Measurements from ENCODE around the gene NOP9.

The NOP9 gene

GRCh38 chr14:24310646-24311604, 11.3 kb downstream of the NOP9 start, which contains the start of gene LTB4R:
TSS of gene LTB4R (plus strand) at chr14:24311502. CDS start at chr14:24315652, 4,150 bp downstream.
- peak within 1 kb of the TSS; percentile 82 for H3K27ac ChIP-seq
- TF ChIP-seq ZFX (IDR thresholded peaks at IDR 0.05; ENCODE audit: borderline replicate concordance): no peak
- TF ChIP-seq, protein P1, sequence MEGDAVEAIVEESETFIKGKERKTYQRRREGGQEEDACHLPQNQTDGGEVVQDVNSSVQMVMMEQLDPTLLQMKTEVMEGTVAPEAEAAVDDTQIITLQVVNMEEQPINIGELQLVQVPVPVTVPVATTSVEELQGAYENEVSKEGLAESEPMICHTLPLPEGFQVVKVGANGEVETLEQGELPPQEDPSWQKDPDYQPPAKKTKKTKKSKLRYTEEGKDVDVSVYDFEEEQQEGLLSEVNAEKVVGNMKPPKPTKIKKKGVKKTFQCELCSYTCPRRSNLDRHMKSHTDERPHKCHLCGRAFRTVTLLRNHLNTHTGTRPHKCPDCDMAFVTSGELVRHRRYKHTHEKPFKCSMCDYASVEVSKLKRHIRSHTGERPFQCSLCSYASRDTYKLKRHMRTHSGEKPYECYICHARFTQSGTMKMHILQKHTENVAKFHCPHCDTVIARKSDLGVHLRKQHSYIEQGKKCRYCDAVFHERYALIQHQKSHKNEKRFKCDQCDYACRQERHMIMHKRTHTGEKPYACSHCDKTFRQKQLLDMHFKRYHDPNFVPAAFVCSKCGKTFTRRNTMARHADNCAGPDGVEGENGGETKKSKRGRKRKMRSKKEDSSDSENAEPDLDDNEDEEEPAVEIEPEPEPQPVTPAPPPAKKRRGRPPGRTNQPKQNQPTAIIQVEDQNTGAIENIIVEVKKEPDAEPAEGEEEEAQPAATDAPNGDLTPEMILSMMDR (IDR thresholded peaks at IDR 0.05): peak; percentile 81

GRCh38 chr14:24311837-24312615, 12.4 kb downstream of the NOP9 start:
- TF ChIP-seq, protein P1 (IDR thresholded peaks at IDR 0.05): no peak
- no peak for TF ChIP-seq ZFX (IDR thresholded peaks at IDR 0.05; ENCODE audit: borderline replicate concordance)
- H3K27ac ChIP-seq: no peak overlapping the region

GRCh38 chr14:24312736-24313507, 13.3 kb downstream of the NOP9 start:
- no peak overlapping the region for H3K27ac ChIP-seq
- TF ChIP-seq ZFX (IDR thresholded peaks at IDR 0.05; ENCODE audit: borderline replicate concordance): no peak
- TF ChIP-seq, protein P1 (IDR thresholded peaks at IDR 0.05): no peak

GRCh38 chr14:24313913-24314312, 14.3 kb downstream of the NOP9 start:
- TF ChIP-seq ZFX (IDR thresholded peaks at IDR 0.05; ENCODE audit: borderline replicate concordance): no peak
- TF ChIP-seq, protein P1 (IDR thresholded peaks at IDR 0.05): no peak
- H3K27ac ChIP-seq: no peak overlapping the region

DNA sequence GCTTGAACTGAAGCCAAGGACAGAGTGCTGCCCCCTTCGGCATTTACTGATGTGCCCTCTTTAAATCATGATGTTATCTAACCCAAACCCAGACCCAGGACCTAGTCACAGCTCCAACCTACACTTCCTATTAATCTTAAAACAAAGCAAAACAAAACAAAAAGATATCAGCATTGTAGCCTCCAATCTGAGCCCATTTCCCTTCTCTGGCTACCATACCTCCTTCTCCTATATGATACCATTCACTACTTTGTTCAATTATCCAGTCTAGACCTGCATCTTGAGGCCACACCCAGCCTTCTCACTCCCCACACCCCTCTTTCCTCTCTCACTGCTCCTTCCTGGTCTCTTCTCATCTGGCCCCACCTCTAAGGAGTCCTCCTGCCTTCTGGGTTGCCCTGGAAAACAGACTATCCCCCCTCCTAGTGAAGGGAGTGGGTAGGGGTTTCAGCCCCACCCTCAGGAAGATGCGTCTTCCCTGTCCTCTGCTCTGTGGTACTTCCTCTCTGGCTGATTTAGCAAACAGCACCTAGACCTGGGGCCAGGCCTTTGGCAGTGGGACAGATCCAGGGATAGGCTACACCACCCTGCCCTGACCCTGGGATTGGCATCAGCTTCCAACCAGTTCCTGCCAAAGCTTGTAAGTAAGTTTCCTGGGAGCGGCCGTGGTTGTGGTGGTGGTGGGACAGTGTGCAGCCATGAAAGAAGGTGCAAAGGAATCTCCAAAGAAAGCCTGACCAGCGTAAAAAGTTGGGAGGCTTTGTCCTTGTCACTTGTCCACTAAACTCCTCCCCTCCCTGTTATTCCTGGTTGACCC, 14.9 kb downstream of the NOP9 start:
- H3K27ac ChIP-seq: no peak overlapping the region

More for the DNA sequence above, 14.9 kb downstream of the NOP9 start:
- TF ChIP-seq, protein P1 (IDR thresholded peaks at IDR 0.05): no peak
- TF ChIP-seq ZFX (IDR thresholded peaks at IDR 0.05; ENCODE audit: borderline replicate concordance): no peak

Data from 22Rv1 (cell line).